ENCODE data around the gene GLI2.

GLI2 gene

DNA sequence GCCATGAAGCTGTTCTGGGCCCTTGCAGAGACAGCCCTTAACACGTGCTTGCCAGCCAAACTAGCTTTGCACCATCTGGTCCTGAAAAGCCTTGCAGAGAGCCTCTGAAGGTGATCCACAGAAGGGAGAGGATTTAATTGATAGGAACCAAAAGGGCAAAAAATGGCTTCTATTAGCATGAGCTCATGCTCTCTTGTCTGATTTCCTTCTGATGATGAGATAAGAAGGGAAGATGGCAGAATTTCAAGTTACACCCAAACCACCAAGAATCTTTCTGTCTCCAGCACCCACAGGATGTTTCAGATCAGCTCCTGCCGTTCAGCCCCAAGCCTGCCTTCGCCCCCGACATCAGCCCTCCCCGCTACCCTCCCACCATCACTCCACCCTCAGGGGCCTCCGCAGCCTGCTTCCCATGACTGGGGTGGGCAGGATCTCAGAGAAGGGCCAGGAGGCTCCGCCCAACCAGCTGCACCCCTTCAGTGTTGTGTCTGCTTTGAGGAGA is 23.4 kb upstream of the GLI2 start:
- no peak for DNase-seq (ENCODE audit: low spot score)

DNA sequence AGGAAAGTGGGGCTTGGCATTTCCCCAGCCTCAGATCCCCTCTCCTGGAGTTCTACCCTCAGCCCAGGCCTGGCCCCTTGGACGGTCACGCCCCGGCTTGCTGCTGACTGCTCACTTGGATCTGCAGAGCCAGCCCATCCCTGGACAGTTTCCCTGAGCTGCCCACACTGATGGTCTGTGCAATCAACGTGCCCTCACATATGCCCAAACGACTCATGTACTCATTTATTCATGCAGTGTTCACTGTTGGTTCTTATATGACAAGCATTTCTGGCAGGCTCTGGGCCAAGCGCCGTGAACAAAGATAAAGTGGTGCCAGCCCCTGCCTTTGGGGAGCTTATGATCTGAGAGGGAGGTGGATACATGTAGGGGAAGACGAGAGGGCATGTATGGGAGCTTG is 20.3 kb upstream of the GLI2 start:
- DNase-seq (ENCODE audit: low spot score), result no peak

DNA sequence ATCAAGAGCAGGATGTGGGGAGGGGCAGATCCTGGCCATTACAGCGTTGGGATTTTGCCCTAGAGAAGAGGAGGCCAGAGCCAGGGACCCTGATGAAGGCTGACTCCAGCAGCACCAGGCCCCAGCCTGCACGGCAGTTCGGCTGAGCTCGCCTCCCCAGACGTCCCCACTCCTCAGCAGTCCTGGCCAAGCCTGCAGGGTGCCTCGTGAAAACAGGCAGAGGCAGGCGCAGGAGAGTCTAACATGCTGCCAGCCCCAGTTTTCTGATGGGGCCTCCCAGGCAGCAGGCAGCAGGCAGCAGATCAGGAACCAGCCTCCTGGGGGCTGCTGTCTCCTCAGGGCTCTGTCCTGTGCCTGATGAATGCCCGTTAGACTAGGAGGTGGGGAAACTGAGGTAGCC is 19.7 kb upstream of the GLI2 start:
- no peak for DNase-seq (ENCODE audit: low spot score)

DNA sequence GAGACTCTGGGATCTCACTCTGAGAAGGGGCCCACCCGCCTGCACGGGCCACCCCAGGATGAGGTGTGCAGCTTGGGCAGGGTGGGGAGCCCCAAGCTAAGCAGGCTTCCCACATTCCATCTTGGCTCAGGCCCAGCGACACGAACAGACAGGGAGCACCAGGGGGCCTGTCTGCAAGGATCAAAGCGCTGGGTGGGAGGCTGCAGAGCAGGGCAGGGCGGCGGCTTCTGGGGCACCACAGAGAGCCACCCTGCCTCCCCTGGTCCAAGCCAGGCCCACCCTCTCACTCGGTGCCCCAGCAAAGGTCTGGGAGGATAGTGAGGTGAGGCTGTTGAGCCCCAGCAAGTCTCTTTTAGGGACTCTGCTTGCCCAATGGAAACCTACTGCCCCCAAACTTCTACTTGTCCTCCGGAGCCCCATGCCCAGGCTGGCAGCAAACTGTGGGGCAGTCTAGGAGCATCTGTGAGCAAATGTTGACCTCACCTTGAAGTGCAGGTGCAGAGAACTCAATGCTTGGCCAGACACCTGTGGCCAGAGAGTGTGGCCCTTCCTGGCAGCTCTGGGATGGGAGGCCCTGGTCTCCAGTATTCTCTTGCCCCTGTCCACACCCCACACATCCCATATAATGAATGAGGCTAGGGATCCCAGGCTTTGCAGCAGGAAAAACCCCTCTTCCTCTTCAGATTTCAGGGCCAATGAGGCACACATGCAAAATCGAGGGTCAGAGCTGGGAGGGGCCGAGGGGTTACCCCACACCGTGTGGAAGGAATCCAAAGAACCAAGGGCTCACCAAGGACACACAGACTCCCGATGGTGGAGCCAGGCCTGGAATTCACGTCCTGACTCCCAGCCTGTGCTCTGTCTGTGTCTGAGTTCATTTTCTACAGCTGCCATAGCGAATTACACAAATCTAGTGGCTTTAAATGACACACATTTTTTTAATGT is 18.8 kb upstream of the GLI2 start:
- no peak for DNase-seq (ENCODE audit: low spot score)

DNA sequence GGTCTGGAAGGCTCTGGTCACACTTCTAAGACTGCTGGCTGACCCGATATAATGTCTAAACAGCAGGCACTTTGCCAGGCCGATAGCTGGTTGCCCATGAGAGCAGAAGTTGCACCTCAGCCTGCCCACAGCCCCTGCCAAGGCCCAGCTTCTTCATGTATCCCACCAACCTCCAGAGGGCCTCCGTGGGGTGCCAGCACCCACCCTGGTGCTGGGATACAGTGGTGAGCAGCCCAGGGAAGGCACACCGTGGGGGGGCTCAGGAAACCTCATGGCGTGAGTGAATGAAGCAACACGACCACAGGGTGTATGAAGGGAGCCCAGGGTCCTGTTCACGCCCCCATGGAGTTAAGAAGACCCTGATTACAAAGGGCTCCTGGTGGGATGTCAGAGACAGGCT is 16.2 kb upstream of the GLI2 start:
- no peak for DNase-seq (ENCODE audit: low spot score)

DNA sequence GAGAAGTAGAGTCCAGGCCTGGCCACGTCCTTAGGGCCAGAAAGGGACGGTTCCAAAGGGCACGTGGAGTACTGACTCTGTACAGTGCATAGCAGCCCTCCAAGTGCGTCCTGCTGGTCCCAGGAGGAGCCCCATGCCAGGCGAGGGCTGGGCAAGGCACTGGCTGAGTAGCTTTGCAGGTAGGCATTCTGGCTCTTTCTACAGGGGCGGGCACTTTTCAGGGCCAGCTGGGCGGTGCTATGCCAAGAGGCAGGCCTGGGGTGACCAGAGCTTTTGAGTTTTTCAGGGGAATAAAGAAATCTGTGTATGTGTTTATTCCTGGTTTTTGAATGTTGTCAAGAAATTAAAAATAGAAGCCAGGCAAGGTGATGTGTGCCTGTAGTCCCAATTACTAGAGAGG is 15.4 kb upstream of the GLI2 start:
- no peak for DNase-seq (ENCODE audit: low spot score)

DNA sequence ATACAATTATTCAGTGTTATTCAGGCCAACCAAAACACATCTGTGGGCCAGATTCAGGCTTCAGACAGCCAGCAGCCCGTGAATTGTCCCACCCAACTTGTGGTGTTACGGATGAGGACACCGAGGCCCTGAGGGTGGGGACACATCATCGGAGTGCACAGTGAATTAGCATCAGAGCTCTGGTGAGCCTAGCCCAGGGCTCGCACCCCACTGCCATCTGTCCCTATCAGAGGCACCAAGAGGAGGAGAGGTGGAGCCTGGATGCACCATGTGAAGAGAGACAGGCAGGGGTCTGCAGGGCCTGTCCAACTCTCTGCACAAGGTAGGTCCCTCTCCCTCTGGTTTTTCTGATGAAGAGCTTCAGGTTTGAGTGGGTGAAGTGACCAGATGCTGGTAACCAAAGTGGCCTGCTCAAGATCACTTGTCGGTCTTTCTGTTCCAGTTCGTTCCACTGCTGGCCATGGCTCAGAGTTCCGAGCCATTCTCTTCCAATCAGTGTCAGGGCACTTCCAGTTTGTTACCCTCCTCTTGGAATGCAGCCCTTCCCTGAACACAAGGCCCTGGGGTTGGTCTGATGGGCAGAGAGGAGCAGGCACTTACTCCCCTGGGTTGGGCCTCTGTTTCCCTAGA is 14.8 kb upstream of the GLI2 start:
- no peak for DNase-seq (ENCODE audit: low spot score)

DNA sequence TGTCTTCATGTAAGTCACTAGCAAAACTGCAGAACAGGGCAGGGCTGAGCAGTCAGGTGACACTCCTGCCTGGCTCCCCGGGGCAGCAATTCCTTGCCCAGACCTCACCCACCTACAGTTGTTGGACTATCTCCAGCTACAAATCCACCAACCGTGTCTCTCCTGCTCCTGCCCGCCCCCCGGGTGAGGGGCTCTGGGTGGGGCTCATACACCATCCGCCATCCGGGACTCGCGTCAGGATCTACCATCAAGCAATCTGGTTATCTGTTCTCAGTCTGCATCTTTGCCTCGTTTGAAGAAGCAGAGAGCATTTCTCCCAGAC is 13.5 kb upstream of the GLI2 start:
- DNase-seq (ENCODE audit: low spot score), result no peak

DNA sequence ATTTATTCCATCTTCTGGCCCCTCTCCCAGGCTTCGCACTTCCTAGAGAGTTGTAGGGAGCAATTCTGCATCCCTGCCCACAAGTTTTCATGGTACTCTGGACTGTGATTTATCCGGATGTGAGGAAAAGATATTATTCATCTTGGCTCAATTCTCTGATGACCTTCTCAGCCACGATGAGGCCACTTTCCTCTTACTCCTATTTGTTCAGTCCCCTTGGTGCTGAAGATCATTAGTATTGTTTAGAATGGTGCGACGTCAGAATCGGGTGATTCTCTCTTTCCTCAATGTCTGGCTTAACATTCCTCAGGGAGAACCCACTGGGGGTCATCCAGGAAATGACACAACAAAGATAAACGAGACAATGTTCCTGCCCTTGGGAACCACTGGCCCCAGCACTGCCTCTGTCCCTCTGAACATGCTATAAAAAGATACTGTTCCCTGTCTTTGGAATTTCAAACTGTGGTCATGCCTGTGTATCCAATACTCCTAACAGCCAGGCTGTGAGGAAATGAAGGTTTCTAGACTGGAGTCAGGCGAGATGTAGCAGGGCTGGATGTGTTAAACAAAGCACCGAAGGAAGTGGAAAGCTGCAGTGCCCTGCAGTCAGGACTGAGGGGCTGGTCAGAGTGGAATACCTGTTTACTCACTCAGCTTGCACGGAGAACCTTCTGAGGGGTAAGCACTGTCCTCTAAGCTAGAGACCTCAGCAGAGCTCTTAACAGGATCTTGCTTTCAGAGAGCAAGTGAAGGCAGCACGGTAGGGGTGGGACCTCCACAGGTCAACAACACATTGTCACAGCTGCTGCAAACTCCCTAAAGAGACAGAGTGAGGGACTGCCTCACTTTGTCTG is 12.9 kb upstream of the GLI2 start:
- no peak for DNase-seq (ENCODE audit: low spot score)

DNA sequence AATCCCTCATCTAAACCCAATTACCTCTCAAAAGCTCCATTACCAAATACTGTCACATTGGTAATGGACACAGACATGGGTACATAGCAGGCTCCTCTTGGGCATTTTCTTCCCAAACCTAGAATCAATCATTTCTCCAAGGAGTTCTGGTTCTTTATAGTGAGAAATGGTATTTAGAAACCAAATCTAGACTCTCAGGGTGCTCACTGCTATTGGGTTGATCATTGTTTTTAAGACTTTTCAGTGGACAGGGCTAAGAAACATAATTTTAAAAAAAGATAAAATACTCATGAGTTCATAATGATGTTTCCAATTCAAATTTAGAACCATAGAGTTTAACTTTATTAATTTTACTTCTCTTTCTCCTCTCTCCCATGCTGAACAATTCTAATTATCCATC is 9.4 kb upstream of the GLI2 start:
- DNase-seq (ENCODE audit: low spot score), result no peak

DNA sequence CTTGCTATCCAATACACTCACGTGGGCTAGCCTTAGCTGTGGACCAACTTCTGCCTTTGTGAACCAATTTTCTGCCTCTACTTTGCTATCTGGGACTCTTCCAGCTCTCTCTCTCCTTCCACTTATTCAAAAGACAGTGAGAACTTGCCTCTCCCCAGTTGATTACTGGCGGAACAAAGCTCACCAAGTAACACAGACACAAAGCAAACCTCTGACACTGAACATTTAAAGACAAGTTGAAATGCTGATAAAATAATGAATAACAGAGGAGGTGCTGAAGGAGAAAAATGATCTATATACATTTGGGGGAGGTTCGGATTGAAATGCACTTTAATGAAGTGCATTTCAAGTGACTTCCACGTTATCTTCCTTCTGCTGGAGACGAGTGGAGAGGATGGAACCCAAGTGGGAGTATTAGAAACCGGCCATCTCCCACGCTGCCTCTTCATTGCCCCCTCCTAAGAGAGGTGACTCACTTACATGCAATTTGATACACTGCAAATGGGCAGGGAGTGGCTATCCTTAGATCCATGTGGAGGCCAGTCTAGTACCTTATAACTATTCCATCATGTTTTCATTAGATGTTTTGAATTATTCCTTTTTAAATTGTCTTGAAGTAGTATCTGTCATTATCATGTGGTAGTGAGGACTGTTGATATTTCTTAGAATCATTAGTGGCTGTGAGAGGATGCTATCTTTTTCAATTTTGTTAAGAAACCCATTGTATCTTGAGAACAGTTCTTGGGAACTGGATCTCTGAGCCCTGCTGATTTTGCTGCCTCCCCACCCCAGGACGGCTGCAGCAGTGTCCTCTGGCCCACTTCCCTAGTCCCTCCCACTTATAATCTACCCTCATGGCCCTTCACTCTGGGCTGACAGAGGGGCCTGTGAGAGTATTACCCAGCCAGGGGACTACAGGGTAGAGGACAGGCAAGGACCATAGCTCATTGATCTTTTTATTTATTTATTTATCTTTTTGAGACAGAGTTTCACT is 6.0 kb upstream of the GLI2 start:
- DNase-seq (ENCODE audit: low spot score), result no peak

DNA sequence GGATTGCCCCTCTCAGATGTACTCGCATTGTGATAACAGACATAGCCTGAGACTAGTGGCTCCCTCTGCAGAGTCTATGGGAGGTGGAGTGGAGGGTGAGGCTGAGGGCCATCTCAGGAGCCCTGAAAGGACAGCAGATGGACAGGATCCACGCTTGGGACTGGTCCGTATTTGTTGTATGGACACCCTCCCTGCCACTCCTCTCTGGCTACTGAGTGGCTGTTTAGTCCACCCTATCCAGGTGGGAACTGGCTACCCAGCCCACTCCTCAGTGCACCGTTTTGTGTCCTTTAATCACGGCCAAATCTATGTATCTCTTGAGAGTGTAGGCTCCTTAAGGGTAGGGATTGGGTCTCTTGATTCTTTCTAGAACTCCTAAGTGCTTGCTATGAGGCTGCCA is 4.5 kb upstream of the GLI2 start:
- no peak for DNase-seq (ENCODE audit: low spot score)

DNA sequence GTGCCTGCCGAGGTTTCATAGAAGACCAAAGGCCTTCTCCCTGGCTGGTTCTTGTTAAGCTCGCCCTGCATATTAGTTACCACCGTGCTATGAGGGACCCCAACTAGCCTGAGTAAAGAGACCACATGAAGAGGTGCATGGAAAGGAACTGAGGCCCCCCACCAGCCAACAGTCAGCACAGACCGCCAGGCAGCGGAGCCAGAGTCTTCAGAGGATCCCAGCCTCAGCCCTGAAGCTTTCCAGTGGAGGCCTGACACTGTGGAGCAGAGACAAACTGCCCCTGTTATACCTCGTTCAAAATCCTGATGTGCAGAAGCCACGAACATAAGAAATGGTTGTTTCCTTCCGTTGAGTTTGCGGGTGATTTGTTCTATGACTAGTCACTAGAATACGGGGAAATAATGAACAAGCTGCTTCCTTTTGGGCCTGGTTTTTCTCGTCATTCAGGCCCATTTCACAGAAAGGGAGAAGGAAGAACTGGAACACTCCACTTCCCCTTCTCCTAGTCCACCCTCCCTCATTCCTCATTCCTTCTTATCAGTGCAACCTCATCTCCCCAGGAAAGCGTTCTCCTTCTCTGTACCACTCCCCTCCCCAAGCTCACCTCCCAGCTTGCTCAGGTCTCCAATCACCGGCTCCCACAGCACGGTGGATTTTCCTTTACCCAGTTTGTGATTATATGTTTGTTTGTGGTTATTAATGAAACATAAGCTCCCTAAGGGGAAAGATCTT is 3.0 kb upstream of the GLI2 start:
- no peak for DNase-seq (ENCODE audit: low spot score)

DNA sequence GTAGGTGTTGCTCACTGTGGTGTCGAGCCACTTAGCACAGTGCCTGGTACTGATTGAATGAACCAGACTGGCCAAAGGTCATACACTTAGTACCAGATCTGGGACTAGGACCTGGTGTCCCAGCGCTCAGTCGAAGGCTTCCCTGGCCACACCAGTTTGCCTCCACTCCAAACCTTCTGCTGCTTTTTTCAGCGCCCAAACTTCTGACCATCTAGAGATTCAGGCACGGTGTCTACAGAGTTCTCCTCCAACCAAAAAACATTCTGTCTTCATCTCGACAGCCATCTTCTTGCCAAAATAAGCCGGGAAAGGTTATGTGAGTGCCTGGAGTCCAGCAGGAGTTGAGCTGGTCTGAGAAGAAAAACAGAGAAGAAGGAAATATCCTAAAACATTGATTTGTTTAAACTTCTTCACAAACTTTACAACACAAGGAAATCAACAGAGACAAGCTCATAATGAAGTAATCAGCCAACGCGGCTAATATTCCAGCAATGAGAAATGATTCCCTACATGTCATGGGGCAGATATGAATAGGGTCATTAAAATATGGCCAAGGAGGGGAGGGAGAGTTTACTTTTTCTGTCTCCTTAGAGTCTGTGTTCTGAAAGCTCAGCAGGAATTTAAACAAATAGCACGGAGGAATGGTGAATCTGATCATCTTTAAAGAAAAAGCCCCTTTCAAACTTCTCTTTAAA is 2.3 kb upstream of the GLI2 start:
- no peak for DNase-seq (ENCODE audit: low spot score)

DNA sequence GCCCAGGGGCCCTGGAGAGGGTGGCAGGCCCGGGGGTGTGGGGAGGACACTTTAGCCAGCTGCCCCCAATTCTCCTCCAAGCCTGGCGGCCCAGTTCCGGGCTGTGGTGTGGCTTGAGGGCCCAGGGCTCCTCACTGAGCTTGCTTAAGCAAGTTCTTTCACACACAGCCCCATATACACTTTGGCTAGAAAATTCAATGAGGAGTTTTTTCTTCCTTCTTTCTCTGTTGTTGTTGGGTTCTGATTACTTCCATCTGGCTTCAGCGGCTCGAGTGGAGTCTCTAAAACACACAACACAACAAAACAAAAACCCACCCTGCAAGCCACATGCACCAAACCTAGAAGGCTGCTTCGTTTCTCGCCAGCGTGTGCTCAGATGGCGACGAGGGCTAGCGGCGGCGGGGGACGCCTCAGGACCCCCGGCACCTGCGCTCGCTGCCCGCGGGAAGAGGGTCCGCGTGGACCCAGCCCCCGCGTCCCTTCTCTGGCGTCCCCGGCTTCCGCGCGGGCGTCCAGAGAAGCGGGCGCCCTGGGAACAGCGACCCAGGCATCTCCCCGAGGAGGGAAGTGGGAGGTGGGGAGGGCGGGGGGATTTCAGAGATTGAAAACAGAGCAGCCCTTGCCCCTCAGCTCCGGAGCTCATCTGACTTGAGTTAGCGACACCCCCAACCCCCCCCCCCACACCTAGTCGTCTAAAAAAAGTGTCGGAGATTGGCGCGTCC is 577 bp upstream of the GLI2 start:
- no peak for DNase-seq (ENCODE audit: low spot score)

DNA sequence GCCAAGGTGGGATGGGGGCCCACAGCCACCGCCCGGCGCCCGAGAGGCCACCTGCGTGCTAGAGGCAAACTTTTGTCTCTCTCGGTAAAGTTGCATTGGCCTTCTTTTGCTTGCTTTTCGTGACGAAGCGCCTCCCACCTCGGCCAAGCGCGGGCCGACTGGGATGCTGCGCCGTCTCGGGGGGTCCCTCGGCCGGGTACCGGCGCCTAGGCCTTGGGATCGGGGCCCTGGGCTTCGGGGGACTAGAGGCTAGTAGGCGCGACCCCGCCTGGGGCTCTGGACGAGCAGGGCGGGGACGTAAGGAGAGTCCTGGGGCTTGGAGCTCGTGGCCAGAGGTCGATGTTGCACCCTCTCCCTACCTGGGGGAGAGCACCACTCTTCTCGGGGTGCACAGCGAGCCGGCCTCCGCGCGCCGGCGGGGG is 545 bp downstream of the GLI2 start:
- no peak for DNase-seq (ENCODE audit: low spot score)

DNA sequence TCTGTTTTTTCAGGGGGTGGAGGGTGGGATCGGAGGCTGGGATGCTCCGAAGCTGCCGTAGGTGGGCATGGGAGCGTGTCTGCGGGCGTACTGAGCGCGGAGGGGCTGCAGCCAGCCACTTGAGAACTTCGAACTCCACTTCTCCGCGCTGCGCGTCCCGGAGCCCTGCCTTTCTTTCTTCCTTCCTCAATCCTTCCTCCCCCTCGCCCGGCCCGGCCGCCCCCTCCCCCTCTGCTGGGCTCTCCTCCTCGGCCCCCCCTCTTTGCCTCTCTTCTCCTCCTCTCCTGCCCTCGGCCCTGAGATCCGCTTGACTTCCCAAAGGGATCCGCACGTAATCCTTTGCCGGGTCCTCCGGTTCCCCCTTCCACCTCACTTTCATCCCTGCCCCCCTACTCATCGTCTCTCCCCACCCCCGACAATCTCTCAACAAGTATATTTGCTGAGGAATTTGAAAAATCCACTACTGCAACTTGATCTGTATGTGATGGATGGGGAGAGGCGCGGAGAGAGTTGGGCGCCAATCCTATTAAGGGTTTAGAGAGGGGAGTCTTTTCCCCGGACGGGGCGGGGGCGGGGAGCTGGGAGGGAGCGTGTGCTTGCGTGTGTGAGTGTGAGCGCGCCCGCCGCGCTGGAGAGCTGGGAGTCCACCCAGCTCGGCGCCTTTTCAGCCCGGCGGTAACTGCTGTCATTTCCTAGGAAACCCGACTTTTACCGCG is 1.1 kb downstream of the GLI2 start:
- DNase-seq (ENCODE audit: low spot score), result no peak

DNA sequence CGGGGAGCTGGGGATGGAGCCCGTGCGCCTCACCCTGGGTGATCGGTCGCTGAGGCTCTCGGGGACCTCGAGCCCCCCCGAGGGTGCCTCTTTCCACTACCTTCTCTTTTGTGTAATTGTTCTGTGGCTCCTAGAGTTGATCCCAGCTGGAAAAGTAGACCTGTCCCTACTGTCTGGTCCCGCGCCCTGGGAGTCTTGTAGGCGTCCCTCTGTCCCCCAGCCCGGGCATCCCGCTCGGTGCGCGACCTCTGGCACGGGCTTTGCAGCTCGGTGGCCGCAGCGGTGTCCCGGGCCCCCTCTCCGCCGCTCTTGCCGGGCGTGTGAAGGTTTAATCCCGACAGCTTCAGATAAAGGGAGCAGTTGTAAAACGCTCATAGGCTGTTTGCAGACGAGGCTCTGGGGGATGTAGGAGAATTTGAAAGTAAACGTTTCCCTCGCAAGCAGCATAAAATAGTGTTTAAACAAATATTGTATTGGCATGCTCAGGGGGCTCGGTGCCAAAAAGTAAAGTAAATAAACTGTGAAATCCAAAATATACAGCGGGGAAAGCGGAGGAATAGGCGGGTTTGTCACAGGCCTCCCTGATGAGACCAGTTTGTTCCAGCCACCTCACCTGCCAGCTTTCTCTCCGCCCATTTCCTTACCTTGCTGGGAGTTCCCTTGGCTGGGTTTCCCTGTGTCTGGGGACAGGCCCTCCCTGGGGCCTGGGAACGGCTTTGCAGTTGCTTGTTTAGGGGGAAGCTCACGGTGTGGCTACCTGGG is 1.9 kb downstream of the GLI2 start:
- DNase-seq (ENCODE audit: low spot score), result no peak
